Thoracic aorta (tissue), 2 donors: ENCODE results near the gene LYRM2. TPM values are rescaled to one million over a fixed set of nuclear protein-coding genes. Genes with fewer than 3 reads are reported as not detected.

Experiments used
- ATAC-seq: fragments of 150-250 bp; one replicate; pipeline ENCODE4 v1.8.0; 2017; ENCODE audit warnings: low read depth; ENCODE audit not compliant: insufficient number of reproducible peaks, low FRiP score
- DNase-seq: peaks from one replicate; pipeline ENCODE4 v3.0.0-alpha.2; 2020; ENCODE audit warnings: low spot score
- H3K27ac ChIP-seq, 2 donors: fragments of 200-600 bp; sonication (generic); 1 replicate in 1 of 2; 2 replicates in 1 of 2; pipeline ENCODE4 v1.5.1; 2016; ENCODE audit warnings: mild to moderate bottlenecking in 2 of 2, moderate library complexity in 2 of 2
- H3K27me3 ChIP-seq: fragments of 200-600 bp; sonication (generic); replicated peaks from 2 replicates; pipeline ENCODE4 v1.6.0; 2016; ENCODE audit warnings: mild to moderate bottlenecking; ENCODE audit not compliant: insufficient read depth
- H3K36me3 ChIP-seq: fragments of 200-600 bp; sonication (generic); one replicate; pipeline ENCODE4 v1.5.1; 2016
- H3K4me1 ChIP-seq, 2 donors: fragments of 200-600 bp; sonication (generic); 1 replicate in 1 of 2; 2 replicates in 1 of 2; pipeline versions ENCODE4 v1.5.1 to v1.6.0; 2016; ENCODE audit warnings: low read depth in 2 of 2, mild to moderate bottlenecking in 1 of 2; ENCODE audit not compliant: control insufficient read depth in 1 of 2
- H3K4me3 ChIP-seq: fragments of 200-600 bp; sonication (generic); 2 replicates; pipeline ENCODE4 v1.5.1; 2016; ENCODE audit warnings: mild to moderate bottlenecking
- H3K9me3 ChIP-seq: fragments of 200-600 bp; sonication (generic); 2 replicates; pipeline ENCODE4 v1.5.1; 2016
- CTCF ChIP-seq: fragments of 200-600 bp; sonication (generic); IDR thresholded peaks from one replicate; pipeline ENCODE4 v1.5.1; 2019; ENCODE audit warnings: antibody characterized with exemption
- total RNA-seq, 2 donors: library from RNA; depleted of rRNA; stranded (reverse); fragments of >200 nt; gene quantifications; one replicate each; pipeline versions ENCODE4 v1.1.0 to v1.2.3, GENCODE V29; 2016

Gene LYRM2
- total RNA-seq, 2 donors from 2014 or later: 12.9 to 18.1 TPM

GRCh38 chr6:89525786-89526562 is 112.6 kb downstream of the LYRM2 start:
- peaks cover 7 to 57% of the 10 kb centered on the region in 2 donors for H3K4me1 ChIP-seq
- H3K27ac ChIP-seq: peak overlapping the region; percentile 55 to 58
- no peaks in the 10 kb centered on the region for H3K9me3 ChIP-seq
- H3K36me3 ChIP-seq: no peaks in the 10 kb centered on the region
- ATAC-seq (no peak), DNase-seq (no peak)
- TF ChIP-seq CTCF: no peak
- H3K4me3 ChIP-seq: no peak overlapping the region
- no peaks in the 10 kb centered on the region for H3K27me3 ChIP-seq

GRCh38 chr6:89522778-89523177 is 115.8 kb downstream of the LYRM2 start:
- Histone ChIP-seq H3K27ac (no peak overlapping the region), H3K36me3 (no peaks in the 10 kb centered on the region), H3K9me3 (no peaks in the 10 kb centered on the region), H3K4me3 (no peak overlapping the region), H3K4me1 (peaks cover 7 to 56% of the 10 kb centered on the region in 2 donors), H3K27me3 (no peaks in the 10 kb centered on the region)
- no peak for TF ChIP-seq CTCF
- ATAC-seq: no peak
- DNase-seq: no peak

GRCh38 chr6:89520736-89521135 is 117.8 kb downstream of the LYRM2 start:
- no peak for ATAC-seq
- Histone ChIP-seq H3K4me3 (no peak overlapping the region), H3K36me3 (no peaks in the 10 kb centered on the region), H3K4me1 (peaks cover 7 to 36% of the 10 kb centered on the region in 2 donors), H3K27ac (no peak overlapping the region), H3K9me3 (no peaks in the 10 kb centered on the region), H3K27me3 (no peaks in the 10 kb centered on the region)
- no peak for DNase-seq
- TF ChIP-seq CTCF: no peak

GRCh38 chr6:89518352-89519055 is 120.0 kb downstream of the LYRM2 start:
- no peak overlapping the region for H3K4me3 ChIP-seq
- no peak overlapping the region for H3K27ac ChIP-seq
- TF ChIP-seq CTCF: no peak
- peaks cover 3 to 16% of the 10 kb centered on the region in 2 donors for H3K4me1 ChIP-seq
- DNase-seq (no peak), ATAC-seq (no peak)
- H3K9me3 ChIP-seq: no peaks in the 10 kb centered on the region
- H3K27me3 ChIP-seq: no peaks in the 10 kb centered on the region
- H3K36me3 ChIP-seq: no peaks in the 10 kb centered on the region

Other genes starting within 250 kb of the LYRM2 start
- 10 to 100 TPM; 11.0 to 25.8 TPM for gene RRAGD, start 226.5 kb downstream of the LYRM2 start, total RNA-seq
- gene ANKRD6, start 205.6 kb downstream of the LYRM2 start, total RNA-seq: 10 to 100 TPM; 35.3 to 91.9 TPM
- 10 to 100 TPM; 21.3 to 36.0 TPM for gene MDN1, start 181.0 kb upstream of the LYRM2 start, total RNA-seq
- 10 to 100 TPM; 13.9 to 23.8 TPM for gene CASP8AP2, start 191.1 kb upstream of the LYRM2 start, total RNA-seq